Measurements from ENCODE around the gene FPR3. TPM values are rescaled to one million over a fixed set of nuclear protein-coding genes. Genes with fewer than 3 reads are reported as not detected.
"Not testable (repeated sequence)": the region's sequence is repeated elsewhere in the genome, so short reads cannot be mapped to it uniquely, and the experiment has no call there.

The FPR3 gene
- total RNA-seq, 1 experiment from 2014 or later, result not detected

DNA sequence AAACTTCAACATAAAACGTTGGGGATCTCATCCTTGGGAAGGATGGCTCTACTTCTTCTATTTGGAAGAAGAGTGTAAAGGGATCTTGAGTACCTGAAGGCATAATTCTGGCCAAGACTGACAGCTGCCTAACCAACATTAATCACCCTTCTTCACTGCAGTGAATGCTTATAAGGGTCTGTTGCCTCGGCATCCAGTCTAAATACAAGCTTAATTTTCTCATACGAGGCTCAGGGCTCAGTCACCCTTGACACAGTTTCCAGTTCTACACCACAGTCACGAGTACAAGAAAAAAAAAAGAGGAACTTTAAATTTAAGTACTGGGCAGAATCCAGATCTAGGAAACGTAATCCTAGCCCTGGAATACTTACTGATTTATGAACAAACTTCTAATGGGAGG lies 9.0 kb downstream of the FPR3 start:
- no TSS peak for BruUV-seq (replicated peaks)
- Histone ChIP-seq H3K9me2 (ENCODE audit: insufficient read depth) (no peaks in the 10 kb centered on the region; the same call in 1 of the 2 replicates), H3K36me3 (ENCODE audit: low read depth) (no peaks in the 10 kb centered on the region), H3K79me2 (ENCODE audit: low read depth) (no peaks in the 10 kb centered on the region), H3K4me1 (replicated peaks; ENCODE audit: insufficient read depth) (no peaks in the 10 kb centered on the region), H3K27ac (no peak overlapping the region), H3K27me3 (ENCODE audit: insufficient read depth, low read depth) (no peaks in the 10 kb centered on the region), H3K4me2 (no peak overlapping the region), H3K4me3 (no peak overlapping the region), H3F3A (ENCODE audit: insufficient read depth, low read depth) (no peaks in the 10 kb centered on the region; the same call in 1 of the 2 replicates), H3K9me3 (ENCODE audit: insufficient read depth, low read depth) (peaks cover 5% of the 10 kb centered on the region; the same call in 1 of the 2 replicates), H2AFZ (no peak overlapping the region), H4K20me1 (ENCODE audit: insufficient read depth) (no peaks in the 10 kb centered on the region)
- no peak for DNase-seq
- TF ChIP-seq EZH2 (IDR thresholded peaks at IDR 0.05; ENCODE audit: low read depth), result no peak
- TF ChIP-seq, protein P1, sequence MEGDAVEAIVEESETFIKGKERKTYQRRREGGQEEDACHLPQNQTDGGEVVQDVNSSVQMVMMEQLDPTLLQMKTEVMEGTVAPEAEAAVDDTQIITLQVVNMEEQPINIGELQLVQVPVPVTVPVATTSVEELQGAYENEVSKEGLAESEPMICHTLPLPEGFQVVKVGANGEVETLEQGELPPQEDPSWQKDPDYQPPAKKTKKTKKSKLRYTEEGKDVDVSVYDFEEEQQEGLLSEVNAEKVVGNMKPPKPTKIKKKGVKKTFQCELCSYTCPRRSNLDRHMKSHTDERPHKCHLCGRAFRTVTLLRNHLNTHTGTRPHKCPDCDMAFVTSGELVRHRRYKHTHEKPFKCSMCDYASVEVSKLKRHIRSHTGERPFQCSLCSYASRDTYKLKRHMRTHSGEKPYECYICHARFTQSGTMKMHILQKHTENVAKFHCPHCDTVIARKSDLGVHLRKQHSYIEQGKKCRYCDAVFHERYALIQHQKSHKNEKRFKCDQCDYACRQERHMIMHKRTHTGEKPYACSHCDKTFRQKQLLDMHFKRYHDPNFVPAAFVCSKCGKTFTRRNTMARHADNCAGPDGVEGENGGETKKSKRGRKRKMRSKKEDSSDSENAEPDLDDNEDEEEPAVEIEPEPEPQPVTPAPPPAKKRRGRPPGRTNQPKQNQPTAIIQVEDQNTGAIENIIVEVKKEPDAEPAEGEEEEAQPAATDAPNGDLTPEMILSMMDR (conservative IDR thresholded peaks at IDR 0.05), result no peak
- ChIA-PET CTCF (interaction anchor here (0.6 to 0.7 kb wide), 2 partner anchors 143 to 945 kb away, joined by 3 to 6 read pairs; no protein-coding TSS in a partner anchor), POLR2A (ENCODE audit: unreplicated experiment) (no interaction called here)
- intact Hi-C loops (cut with micrococcal nuclease; ENCODE audit: unreplicated experiment), result no loop called here

- BruUV-seq (replicated peaks); H3K9me2 ChIP-seq (ENCODE audit: insufficient read depth); H3K79me2 ChIP-seq (ENCODE audit: low read depth); intact Hi-C loops (cut with micrococcal nuclease; ENCODE audit: unreplicated experiment); H3K36me3 ChIP-seq (ENCODE audit: low read depth); H2AFZ ChIP-seq; H3K4me2 ChIP-seq; H3K4me3 ChIP-seq; H3K27ac ChIP-seq; POLR2A ChIA-PET (ENCODE audit: unreplicated experiment); CTCF ChIA-PET; H3K9me3 ChIP-seq (ENCODE audit: insufficient read depth, low read depth); H4K20me1 ChIP-seq (ENCODE audit: insufficient read depth); H3K27me3 ChIP-seq (ENCODE audit: insufficient read depth, low read depth); H3K4me1 ChIP-seq (replicated peaks; ENCODE audit: insufficient read depth); H3F3A ChIP-seq (ENCODE audit: insufficient read depth, low read depth): not testable (repeated sequence)
- peak in 1 of 2 experiments; percentile 56 for DNase-seq
These were observed 9.8 kb downstream of the FPR3 start for GRCh38 chr19:51804789-51805188.

GRCh38 chr19:51805396-51805795 lies 10.4 kb downstream of the FPR3 start:
- H3K27ac ChIP-seq; H3K4me1 ChIP-seq (replicated peaks; ENCODE audit: insufficient read depth); H2AFZ ChIP-seq; H3K4me3 ChIP-seq; H4K20me1 ChIP-seq (ENCODE audit: insufficient read depth); H3K27me3 ChIP-seq (ENCODE audit: insufficient read depth, low read depth); H3K79me2 ChIP-seq (ENCODE audit: low read depth); intact Hi-C loops (cut with micrococcal nuclease; ENCODE audit: unreplicated experiment); BruUV-seq (replicated peaks); H3K9me2 ChIP-seq (ENCODE audit: insufficient read depth); CTCF ChIA-PET; H3K9me3 ChIP-seq (ENCODE audit: insufficient read depth, low read depth); H3K36me3 ChIP-seq (ENCODE audit: low read depth); POLR2A ChIA-PET (ENCODE audit: unreplicated experiment); H3K4me2 ChIP-seq; DNase-seq; H3F3A ChIP-seq (ENCODE audit: insufficient read depth, low read depth): not testable (repeated sequence)

DNA sequence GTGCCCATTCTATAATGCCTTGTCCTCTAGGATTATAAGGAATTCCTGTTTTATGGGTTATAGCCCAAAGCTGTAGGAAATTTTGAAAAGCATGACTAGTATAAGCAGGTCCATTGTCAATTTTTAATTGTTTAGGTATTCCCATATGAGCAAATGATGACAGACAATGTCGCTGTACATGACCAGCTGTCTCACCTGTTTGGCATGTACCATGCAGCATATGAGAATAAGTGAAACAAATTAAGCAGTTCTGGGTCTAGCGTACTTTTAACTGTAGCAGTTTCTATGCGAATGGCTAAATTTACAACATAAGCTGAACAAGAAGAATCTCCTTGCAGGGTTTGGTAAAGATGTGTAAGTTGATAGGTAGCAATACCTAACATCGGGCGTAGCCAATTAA lies 11.6 kb downstream of the FPR3 start:
- BruUV-seq (replicated peaks), result not testable (repeated sequence)

More for the DNA sequence above, 11.6 kb downstream of the FPR3 start:
- POLR2A ChIA-PET (ENCODE audit: unreplicated experiment); H3K4me1 ChIP-seq (replicated peaks; ENCODE audit: insufficient read depth); H3K27me3 ChIP-seq (ENCODE audit: insufficient read depth, low read depth); H3K27ac ChIP-seq; H3K36me3 ChIP-seq (ENCODE audit: low read depth); H4K20me1 ChIP-seq (ENCODE audit: insufficient read depth); CTCF ChIA-PET; DNase-seq; H2AFZ ChIP-seq; H3F3A ChIP-seq (ENCODE audit: insufficient read depth, low read depth); H3K9me3 ChIP-seq (ENCODE audit: insufficient read depth, low read depth); H3K9me2 ChIP-seq (ENCODE audit: insufficient read depth); H3K4me3 ChIP-seq; H3K79me2 ChIP-seq (ENCODE audit: low read depth); intact Hi-C loops (cut with micrococcal nuclease; ENCODE audit: unreplicated experiment); H3K4me2 ChIP-seq: not testable (repeated sequence)

Data from PC-9 (cell line).